Occipital lobe (tissue), 2 donors: Measurements from ENCODE around the gene ECEL1. TPM values are rescaled to one million over a fixed set of nuclear protein-coding genes. Genes with fewer than 3 reads are reported as not detected.
"Not testable (repeated sequence)": the region's sequence is repeated elsewhere in the genome, so short reads cannot be mapped to it uniquely, and the experiment has no call there.

Experiments
- DNase-seq: peaks from one replicate; lab custom pipeline; 2025; lab: John Stamatoyannopoulos, UW
- total RNA-seq: library from RNA; depleted of rRNA; stranded (reverse); fragments of >200 nt; gene quantifications from one replicate; pipeline ENCODE4 v1.2.3, GENCODE V29; 2014

The ECEL1 gene
- total RNA-seq, 1 donor from 2014 or later, result 1.2 TPM

DNA sequence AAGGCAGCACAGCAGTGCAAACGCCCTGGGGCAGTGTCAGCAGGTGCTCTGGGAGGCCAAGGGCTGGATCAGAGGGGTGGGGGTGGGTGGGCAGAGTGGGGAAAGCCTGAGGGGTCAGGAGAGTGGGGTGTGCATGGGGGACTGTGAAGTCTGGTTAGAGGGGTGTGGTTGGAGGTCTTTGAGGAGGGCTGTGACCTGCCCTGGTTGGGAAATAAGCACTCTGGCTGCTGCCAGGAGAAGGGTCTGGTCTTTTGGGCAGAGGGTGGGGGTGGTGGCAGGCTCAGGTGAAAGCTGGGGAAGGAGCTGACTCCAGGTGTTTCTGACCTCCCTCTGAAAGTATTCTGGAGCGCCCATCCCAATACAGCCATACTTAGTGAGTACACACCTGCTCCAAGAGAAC lies 27.5 kb downstream of the ECEL1 start:
- no peak for DNase-seq

DNA sequence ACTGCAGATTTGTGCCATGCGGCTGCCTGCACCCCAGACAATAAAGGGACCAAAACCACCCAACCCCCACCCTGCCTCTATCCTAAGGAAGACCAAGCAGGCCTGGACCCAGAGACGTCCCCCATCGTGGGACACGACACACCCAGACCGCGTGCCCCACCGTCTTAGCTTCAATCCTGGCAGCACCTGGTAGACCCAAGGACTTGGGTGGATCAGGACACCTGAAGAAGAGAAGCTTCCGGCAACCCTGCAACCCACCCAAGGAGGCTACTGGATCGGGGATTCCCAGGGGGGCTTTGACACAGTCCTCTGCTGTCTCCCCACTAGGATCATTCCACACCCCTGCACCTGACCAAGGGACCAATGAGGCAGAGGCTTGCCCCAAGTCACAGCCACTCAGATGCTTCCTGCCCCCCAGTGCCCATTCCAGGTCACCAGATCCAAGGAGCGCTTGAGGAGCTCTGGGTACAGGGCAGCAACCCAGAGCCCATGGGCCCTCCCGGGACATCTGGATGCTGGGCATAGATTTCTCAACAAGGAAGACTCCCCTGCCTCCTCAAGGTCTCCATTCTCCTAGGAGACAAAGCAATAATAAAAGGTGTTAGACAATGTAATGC lies 28.1 kb downstream of the ECEL1 start:
- no peak for DNase-seq

DNA sequence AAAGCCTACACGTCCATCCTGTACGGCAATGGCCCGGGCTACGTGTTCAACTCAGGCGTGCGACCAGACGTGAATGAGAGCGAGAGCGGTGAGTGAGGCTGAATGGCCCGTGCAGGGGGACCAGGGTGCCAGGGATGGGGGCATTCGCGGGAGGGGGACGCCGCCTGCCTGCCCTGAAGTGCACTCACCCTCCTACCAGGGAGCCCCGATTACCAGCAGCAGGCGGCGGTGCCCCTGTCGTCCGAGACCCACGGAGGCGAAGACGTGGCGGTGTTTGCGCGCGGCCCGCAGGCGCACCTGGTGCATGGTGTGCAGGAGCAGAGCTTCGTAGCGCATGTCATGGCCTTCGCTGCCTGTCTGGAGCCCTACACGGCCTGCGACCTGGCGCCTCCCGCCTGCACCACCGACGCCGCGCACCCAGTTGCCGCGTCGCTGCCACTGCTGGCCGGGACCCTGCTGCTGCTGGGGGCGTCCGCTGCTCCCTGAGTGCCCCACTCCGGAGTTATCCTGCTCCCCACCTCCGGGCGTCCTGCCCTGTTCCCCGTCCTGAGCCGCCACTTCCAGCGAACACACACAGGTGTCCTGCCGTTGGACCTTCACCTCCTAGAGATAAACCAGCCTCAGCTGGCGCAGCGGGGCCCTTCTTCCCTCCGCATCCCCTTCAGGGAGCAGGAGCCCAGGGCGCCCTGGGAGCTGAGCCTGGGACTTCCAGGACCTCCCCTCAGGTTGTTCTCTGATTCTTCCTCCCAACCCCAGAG lies 28.8 kb downstream of the ECEL1 start:
- no peak for DNase-seq

DNA sequence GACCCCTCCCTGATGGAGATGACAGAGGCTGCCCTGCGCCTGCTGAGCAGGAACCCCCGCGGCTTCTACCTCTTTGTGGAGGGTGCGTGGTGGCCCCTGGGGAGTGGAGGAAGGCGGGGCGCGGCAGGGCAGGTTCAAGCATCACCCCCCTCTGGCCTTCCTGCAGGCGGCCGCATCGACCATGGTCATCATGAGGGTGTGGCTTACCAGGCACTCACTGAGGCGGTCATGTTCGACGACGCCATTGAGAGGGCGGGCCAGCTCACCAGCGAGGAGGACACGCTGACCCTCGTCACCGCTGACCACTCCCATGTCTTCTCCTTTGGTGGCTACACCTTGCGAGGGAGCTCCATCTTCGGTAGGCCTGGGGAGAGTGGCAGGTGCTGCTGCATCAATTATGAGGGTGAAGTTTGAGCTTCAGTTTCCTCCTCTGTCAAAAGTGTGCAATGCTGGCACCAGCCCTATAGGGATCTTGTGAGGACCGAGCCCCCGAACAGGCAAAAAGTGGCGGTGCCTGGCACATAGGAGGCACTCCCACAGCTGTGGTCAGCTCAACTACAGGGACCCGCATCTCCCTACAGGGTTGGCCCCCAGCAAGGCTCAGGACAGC lies 29.5 kb downstream of the ECEL1 start:
- DNase-seq, result no peak

DNA sequence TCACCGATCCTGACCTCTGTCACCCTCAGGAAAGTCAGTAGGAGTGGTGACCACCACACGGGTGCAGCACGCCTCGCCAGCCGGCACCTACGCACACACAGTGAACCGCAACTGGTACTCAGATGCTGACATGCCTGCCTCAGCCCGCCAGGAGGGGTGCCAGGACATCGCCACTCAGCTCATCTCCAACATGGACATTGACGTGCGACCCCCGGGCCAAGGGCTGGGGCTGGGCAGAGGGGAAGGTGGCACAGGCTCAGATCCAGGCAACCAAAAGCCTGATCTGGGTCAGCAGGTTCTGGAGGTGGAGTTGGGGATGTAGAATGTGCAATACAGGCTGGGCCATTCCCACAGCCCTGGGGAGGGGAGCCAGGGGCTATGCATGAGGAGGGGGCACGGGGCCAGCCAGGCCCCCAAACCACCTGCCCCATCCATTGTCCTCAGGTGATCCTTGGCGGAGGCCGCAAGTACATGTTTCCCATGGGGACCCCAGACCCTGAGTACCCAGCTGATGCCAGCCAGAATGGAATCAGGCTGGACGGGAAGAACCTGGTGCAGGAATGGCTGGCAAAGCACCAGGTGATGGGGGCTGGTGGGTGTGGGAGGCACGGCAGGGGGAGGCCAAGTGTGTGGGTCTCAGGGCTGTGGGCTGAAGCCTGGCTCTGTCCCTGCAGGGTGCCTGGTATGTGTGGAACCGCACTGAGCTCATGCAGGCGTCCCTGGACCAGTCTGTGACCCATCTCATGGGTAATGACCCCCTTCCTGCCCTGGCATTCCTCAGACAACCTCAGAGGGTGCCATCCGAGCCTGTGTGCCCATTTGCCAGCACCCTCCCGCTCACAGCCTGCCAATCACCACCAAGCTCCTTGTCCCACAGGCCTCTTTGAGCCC lies 30.3 kb downstream of the ECEL1 start:
- DNase-seq, result no peak

DNA sequence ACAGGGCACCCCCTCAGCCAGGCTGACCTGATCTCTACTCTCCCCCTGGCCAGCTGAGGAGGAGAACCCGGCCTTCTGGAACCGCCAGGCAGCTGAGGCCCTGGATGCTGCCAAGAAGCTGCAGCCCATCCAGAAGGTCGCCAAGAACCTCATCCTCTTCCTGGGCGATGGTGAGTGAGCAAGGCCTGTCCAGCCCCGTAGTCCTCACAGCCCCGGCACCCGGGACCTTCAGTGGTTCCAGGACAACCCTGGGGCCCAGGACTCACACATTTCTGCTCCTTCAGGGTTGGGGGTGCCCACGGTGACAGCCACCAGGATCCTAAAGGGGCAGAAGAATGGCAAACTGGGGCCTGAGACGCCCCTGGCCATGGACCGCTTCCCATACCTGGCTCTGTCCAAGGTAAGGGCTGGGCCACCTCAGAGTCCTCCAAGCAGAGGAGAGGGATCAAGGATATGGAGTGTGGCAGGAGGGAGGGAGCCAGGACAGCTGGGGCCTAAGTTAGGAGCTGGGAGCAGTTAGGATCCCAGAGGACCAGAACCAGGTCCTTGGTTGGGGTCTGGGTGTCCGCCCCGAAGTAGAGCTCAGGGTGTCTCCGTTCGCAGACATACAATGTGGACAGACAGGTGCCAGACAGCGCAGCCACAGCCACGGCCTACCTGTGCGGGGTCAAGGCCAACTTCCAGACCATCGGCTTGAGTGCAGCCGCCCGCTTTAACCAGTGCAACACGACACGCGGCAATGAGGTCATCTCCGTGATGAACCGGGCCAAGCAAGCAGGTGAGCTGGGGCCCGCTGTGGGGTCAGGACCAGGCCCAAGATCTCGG lies 31.1 kb downstream of the ECEL1 start:
- DNase-seq, result no peak

DNA sequence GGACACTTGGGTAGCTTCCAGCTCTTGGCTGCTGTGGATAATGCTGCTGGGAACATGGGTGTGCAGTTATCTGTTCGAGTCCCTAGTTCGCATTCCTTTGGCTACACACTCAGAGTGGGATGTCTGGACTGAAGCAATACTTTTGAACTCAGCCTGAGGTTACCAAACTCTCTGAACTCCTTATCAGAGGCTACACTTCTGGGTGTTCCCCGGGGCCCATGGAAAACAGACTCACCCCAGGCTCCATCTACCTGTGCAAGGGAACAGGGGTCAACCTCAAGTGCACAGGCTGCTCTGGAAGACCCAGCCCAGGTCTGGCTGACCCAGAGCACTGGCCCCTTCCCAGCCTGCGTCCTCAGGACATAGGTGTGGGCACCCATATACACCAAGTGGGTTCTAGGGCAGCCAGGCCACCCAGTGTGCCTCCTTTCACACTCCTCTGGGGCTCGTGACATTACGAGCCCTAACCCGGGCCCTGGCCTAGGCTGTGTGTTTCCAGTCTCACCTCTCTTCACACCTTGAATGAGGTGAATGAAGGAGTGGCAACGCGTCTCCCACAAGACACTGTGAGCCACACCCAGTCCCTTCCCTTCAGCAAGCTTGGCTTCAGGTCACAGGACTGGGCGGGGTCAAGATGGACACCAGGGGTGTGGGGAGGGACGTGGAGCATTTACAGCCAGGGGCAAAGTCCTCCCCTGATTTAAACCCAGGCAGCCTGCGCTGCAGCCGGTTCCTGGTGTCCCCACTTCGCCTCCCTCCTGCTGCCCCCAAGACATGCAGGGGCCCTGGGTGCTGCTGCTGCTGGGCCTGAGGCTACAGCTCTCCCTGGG lies 32.0 kb downstream of the ECEL1 start, which contains the start of gene ALPI:
ALPI (plus strand) TSS at position 728 of the 830 bp plus-strand sequence; CDS start at position 775, 47 bp downstream.
- DNase-seq, result no peak

DNA sequence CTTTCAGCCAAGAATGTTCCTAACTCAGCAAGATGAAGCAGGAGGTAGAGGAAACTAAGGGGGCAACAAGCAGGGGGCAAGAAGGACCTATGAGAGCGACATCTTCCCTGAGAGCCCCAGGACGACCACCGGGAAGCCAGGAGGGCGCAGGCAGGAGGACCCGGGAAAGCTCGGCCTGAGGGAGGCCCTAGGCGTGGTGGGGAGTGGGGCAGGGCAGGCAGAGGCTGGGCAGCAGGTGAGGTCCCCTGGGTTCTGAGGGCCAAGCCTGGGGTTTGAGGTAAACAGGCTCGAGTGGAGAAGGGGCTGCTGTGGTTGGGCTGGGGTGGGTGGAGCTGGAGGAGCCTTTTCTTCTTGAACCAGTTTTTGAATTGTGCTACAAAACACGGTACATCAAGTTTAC lies 33.0 kb downstream of the ECEL1 start:
- no peak for DNase-seq

DNA sequence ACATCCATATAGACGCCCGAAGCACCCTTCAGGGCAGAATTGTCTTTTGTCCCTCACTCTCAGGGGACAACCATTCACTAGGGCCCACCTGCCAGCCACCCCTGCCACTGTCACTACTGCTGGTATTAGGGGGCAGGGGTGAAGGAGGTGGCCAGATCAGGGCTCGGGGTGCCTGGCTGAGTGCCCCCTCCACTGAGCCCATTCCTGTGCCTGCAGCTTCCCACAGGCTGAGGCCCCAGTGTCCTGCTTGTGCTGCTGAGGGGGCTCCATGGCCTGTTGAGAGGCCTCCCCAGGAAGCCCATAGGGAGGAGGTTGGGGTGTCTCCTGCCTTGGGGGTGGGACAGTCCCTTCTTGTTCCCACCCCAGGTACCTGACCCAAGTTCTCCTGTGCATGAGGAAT lies 36.0 kb downstream of the ECEL1 start:
- DNase-seq, result not testable (repeated sequence)

DNA sequence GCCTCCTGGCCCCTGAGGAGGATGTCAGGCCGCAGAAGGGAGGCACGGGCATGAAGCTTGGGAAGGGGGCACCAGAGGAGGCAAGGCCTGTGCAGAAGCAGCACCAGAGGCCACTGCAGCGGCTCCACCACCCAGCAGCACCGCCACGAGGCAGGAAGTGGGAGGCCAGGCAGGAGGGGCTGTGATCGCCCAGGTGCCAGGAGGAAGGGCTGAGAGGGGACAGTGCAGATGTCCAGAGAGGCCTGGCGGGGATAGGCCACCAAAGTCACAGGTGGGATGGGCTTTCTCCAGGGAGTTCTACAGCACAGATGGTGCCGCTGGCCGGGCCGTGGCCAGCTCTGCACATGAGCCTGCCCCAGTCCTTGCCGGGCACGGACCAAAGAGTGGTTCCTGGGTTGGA lies 37.7 kb downstream of the ECEL1 start:
- DNase-seq, result no peak

DNA sequence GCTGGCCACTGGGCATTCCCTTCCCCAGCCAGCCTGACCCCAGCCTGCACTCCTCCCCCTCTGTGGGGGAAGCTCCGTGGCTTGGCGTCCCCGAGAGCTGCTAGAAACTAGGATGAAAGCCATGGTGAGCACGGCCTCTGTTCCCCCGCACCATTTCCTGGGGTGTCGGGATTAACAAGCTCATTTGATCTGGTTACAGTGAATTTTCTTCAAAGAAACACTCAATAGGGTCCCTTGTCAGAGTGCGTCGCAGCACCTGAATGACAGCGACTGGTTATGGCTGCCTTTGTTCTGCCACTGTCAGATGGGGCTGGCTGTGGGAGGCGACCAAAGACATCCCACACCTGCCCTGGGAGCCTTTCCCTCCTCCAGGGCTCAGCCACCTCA lies 39.3 kb downstream of the ECEL1 start:
- no peak for DNase-seq

DNA sequence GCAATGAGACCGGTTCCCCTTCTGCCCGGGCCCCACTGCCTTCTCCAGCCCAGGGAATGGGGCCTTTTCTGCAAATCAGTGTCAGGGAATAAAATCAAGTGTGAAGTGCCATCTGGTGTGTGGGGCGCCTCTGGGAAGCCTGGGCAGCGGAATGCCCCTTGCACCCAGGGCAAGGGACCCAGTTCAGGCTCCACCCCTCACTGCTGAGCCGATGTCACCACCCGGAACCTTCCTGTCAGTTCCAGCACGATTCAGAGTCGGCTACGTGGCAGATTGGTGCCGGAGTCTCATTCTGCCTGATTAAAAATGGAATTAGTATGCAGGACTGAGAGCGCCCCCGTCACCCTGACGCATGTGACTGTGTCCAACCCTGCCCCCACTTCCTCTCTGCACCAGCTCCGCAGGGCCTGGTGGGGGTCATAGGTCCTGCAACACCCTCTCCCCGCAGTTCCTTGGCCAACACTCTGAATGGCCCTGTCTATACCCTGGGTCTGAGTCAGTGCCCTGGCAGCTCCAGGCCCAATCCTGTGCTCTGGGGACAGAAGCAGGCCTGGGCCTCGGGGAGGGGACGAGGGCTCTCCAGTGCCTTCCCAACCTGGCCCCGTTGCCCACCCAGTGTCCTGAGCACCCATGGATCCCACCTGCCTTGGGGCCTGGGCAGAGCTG lies 39.9 kb downstream of the ECEL1 start:
- DNase-seq, result peak; percentile 10

DNA sequence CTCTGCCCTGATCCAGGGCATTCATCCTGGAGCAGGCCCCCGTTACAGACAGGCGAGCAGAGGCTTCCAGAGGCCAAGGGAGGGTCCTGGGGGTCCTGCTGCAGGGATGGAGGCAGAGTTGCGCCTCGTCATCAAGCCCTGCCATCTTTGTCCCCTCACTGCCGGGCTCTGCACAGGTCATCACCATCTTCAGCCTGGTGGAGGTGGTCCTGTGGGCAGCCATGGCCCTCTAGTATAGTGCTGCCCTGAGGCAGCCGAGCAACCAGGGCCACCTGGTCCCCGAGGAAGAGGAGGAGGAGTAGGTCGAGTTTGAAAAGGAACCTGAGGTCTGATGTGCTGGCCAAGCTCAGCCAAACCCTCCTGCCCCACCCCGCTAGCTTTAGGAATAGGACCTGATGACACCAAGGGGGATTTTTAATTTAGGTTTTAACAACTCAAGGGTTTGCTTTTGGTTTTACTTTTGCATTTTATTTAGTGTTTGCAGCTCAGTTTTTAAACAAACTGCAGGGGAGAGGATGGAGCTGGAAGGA lies 40.5 kb downstream of the ECEL1 start:
- DNase-seq, result no peak

DNA sequence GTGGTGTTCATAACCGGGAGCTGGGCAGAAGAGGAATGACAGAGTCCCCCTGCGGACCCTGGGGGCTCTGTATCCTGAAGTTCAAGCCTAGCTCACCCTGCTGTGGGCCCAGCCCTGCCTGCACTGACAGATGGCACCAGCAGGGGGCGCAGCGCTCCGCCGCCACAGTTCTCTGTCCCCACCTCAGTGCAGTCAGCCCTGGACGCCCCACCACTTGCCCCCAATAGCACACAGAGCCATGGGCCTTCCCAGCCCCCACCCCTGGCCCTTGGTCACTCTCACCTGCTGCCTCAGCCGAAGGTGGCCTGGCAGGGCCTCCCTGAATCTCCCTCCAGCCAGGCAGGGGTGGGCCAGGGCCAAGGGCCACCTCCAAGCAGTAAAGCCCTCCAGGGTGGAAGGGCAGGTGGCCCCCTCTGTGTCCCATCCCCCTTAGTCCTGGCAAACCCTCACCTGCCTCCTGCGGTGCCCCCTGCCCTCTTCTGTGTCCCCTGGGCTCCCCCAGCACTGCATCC lies 41.3 kb downstream of the ECEL1 start:
- not testable (repeated sequence) for DNase-seq

DNA sequence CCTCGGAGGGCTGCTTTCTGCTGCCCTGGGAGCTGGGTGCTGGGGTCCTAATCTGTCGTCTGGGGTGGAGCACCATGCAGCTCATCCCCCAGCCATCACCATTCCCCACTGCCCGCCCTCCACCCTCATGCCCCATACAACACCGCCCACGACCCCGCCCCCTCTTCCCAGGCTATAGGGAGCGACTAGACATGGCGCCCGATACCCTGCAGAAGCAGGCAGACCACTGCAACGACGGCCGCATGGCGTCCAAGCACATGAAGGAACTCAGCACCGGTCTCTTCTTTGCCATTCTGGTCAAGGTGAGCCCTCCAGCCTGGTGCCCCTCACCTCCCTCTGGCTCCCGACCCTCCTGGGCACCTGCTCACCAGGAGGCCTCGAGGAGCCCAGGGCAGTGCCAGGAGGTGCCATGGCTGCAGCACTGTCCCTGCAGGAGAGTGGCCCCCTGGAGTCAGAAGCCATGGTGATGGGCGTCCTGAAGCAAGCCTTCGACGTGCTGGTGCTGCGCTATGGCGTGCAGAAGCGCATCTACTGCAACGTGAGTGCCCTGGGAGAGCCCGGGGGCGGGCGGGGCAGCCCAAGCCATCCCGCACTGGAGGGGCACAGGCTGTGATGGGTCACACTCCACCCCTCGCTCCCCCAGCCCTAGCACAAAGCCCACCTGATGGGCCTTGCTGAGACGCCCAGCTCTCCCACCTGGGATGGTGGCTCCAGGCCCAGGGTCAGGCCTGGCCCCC lies 42.3 kb downstream of the ECEL1 start:
- not testable (repeated sequence) for DNase-seq

DNA sequence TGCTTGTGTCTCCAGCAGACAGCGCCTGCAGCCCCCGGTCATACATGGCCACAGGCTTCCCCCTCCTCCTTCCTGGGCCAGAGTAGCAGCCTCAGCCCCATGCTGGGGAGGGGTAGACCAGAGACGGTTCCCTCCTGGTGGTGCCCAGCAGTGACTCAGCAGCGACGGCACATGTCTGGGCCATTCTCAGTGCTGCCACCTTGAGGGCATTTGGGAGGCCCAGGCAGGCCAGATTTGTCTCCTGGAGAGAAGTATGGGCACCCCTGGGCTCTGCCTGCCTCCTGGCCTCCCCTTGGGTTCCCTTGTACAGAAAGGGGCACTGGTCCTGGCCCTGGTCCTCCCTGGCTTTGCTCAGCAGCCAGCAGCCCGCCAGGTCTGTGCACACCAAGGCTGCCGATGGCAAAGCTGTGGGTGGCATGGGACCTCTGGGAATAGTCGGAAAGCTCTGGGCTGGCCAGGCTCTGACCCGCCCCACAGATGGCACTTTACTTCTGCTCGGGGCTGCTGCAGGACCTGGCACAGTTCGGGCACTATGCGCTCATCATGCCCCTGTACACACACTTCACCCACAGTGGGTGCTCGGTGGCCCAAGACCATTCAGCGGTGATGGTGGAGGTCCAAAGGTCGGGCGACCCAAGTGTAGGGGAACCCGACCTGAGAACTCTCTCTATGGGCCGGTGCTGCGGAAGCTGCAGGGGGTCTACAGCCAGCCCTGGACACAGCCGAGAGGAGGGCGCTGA lies 43.1 kb downstream of the ECEL1 start:
- no peak for DNase-seq

DNA sequence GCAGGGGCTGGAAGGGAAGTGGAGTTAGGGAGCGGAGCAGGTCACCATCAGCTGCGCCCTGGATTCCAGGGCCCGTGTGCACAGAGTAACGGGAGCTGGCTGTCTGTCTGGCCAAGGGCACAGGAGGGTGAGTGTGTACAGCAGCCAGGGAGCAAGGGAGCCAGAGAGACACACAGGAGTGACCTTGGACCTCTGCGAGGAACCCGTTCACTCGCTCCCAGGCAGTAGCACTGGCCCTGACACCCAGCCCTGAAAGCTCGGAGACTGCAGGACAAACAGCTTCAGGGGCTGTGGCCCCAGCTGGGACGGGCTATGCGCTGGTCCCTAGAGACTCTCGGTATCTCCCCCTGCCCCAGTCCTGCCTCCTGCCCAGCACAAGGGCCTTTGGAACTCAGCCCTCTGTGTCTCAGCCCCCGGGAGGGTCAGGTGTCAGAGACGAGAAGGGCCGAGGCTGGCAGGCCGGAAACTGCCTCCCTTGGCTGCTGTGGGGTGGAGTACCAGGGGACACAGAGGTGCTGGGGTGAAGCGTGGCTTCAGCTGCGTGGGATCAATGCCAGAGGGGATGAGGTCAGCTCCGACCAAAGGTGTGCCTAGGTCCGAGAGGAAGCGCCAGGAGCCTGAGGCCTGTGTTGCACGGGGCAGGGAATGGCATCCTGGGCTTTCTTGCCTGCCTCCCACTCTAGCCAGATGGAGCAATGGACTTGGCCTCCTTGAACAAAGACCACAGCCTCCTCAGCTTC lies 43.8 kb downstream of the ECEL1 start:
- not testable (repeated sequence) for DNase-seq
